NCI-H2196 (cell line): Measurements from ENCODE around the gene CLSTN2.

ENCODE experiments used
- DNase-seq: peaks from one replicate; lab custom pipeline; 2025; ENCODE audit not compliant: unreplicated experiment; lab: John Stamatoyannopoulos, UW

CLSTN2 gene

GRCh38 chr3:140004271-140004670 is 69.3 kb downstream of the CLSTN2 start:
- no peak for DNase-seq

DNA sequence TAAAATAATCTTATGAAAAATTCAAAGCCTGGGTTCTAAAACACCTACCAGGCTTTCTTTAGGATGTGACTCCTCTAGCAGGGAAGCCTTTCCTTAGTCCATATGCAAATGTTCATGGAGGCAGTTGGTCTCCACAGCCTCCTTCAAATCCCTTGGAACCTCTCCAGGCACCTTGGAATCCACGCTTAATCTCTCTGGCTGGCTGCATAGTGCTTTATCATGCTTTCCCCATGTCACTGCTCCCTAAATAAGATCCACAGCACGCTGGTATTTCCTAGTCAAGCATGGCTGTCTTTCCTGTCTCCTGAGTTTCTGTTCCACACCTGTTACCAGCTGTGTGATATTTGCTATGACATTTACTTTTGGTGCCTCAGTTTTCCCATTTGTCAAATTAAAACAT is 71.3 kb downstream of the CLSTN2 start:
- no peak for DNase-seq

DNA sequence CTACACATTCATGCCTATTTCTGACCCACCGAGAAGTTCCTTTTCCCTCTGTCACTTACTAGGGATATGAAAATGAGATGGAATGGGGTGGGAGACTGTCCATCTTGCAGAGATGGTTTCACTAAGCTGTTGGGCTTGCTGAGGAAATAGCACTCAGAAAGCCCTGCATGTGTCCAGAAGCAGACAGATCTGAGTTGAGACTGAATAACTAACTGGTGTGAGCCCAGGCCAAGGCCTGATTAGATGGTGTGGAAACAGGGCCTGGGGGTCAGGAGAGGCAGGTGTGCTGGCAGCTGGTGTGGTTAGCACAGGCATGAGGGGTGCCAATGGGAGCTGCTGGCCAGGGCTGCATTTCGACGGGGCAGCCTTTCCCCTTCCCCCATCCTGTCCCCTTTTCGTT is 72.1 kb downstream of the CLSTN2 start:
- DNase-seq = no peak

GRCh38 chr3:140007911-140008869 is 73.2 kb downstream of the CLSTN2 start:
- DNase-seq = no peak

- DNase-seq = no peak
These were observed 75.4 kb downstream of the CLSTN2 start for GRCh38 chr3:140010391-140010790.

DNA sequence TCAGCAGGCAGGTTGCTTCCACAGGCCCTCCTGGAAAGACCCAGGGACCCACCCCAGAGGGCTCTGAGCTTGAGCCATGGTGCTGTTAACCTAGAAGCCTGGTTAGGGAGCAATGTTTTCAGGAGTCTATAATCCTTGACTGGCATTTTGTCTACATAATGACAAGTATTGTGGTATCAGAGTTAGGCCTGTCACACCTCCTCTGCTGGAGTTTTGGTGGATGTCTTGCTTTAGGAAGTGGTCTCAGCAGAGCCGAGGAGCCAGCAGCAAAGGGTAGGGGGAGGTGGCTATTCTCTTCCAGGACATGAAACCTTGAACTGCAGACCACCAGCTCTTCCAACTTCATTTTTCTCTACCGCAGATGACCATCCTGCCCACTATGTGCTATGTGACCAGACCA is 76.1 kb downstream of the CLSTN2 start:
- no peak for DNase-seq

DNA sequence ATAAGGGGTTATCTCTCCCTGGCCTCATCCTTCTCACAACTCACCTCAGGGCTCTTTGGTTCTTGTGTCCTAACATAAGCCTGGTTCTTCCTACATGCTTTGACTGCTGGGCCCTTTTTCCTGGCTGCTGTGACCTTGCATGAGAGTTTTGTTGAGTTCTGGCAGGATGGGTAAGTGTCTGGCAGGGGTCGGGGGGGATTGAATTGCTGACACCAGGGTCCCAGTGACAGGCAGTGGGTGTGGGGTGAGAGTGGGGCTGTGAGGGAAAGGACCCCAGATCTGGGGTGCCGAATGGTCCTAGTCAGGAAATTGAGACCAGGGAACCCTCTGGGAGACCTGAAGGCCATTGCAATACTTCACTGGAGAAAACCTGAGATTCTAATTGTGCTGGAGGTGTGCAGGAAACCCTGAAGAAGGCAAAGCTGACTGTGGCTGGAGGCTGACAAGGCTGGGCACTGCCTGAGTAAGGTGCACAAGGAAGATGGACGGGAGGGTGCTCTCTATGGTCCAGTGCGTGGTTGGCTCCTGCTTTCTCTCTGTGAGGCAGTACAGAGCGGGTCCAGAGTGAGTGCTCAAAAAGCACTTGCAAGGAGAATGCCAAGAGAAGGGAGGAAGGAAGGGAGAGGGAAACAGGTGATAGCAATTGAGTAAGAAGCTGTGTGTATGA is 76.8 kb downstream of the CLSTN2 start:
- no peak for DNase-seq

GRCh38 chr3:140013220-140013619 is 78.2 kb downstream of the CLSTN2 start:
- no peak for DNase-seq

- no peak for DNase-seq
These were observed 80.0 kb downstream of the CLSTN2 start for GRCh38 chr3:140014831-140015495.

DNA sequence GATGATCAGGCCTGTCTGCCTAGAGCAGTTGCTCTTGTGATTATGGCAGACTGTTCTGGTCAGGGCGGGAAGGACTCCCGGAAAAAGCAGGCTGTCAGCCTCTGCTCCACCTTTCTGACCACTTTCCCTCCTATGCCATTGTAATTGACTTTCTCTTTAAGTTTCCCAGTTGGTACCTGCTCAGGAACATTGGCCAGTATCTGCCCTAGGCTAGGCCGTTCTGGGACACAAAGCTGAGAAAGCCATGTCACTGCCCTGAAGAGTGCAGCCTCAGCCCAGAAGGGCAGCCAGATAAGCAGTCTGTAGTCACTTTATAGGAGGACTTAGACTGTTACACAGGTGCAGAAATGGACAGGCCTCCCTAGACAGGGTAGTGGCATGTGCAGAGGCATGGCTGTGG is 80.8 kb downstream of the CLSTN2 start:
- no peak for DNase-seq

- no peak for DNase-seq
These were observed 83.6 kb downstream of the CLSTN2 start for GRCh38 chr3:140018556-140018955.

DNA sequence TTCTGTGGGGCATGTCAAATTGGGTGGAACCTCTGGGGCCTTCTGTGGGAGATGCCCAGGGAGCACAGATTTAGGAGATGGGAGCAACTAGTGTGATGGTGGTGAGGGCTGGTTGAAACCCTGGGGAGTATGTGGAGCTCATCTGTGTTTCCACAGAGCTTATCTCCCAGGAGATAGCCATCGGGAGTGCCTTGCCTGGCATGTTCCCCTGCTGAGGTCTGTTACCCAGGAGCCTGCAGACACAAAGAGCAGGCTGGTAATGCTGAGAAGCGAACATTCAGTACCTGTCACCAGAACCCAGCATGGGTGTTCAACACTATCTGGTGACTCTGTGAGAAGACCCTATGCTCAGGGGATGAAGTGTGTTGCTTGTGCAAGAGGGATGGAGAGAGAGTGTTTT is 85.0 kb downstream of the CLSTN2 start:
- no peak for DNase-seq

- no peak for DNase-seq
These were observed 85.6 kb downstream of the CLSTN2 start for GRCh38 chr3:140020541-140020940.

DNA sequence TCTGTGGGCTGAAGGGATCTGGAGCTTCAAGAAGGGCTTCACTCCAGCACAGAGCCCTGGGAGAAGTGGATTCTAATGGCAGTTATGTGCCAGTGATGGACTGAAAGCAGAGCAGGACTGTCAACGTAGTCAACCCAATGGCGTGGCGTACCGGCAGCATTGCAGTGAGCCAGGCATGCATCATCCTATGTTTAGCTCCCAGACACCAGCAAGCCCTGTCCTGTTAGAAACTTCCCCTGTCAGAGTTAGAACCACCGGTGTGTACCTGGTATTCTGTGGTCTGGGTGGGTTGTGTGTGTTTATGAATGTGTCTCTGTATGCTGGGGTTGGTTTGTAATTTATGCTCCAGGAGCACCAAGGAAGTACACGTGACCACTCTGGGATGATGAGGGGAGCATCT is 86.3 kb downstream of the CLSTN2 start:
- DNase-seq = no peak

DNA sequence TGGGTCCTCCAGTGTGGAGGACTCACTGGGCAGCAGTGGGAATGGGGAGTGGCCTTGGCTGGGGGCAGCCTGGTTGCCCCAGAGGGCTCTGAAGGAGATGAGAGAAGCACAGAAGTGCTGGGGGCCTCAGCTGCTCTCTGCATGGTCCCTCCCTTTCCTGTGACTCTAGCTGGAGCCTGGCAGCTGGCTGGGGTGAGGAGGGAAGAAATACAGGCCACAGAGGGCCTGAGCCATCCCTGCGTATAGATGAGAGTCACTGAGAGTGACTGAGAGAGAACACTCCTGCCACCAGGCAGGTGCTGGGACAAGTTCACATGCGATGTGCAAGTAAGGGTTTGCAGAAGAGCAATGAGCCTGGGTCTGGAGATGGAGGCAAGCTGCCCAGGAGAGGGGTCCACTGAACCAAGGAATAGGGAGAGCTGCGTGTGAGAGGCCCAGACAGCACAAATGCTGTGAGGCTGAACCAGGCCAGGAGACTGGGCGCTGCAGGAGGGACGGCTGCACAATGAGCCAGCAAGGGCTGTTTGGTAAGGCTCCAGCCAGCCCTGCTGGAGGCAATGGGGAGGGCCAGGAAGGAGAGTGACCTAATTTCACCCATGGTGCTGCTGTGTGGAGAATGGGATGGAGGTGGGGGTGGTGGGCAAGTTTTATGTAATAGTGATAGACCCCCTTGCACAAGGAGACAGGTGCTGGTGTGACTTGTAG is 87.2 kb downstream of the CLSTN2 start:
- DNase-seq = no peak

DNA sequence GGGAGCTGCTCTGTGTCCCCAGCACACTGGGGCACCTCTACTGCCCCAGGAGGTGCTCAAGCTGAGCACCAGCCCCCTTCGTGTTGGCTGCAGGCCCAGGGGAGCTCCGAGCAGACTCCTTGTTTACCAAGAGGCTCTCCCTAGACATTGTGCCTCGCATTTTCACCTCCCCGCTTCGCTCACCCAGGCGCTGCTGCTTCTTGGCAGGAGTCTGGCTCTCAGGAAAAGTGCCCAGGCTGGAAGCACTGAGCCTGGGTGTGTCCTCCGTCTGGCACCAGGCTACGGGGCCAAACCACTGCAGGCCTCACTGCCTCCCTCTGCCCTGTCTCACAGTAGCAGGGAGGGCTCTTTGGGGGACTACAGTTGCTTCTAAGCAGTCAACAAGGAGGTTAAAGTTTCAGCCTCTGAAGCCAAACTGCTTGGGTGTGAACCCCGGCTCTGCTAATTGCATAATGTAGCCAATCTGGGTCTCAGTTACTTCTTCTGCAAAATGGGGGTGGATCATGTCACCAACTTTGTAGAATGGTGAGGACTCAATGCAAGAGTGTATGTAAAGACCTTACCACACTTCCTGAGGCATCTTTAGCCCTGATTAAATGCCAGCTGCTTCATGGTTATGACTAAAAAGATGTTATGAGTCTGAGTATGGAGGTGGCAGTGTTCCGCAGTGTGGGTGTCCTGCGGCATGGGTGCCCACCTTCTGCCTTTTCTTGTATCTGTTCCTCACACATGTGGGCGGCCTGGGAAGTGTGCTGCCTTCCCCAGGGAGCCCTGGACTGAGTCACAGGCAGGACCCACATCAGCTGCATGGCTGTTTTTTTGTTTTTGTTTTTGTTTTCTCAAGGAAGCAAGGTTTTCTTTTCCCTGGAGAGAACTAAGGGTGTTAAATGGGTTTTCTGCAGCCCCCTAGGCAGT is 88.9 kb downstream of the CLSTN2 start:
- DNase-seq = no peak

- no peak for DNase-seq
These were observed 96.2 kb downstream of the CLSTN2 start for GRCh38 chr3:140031170-140031569.

DNA sequence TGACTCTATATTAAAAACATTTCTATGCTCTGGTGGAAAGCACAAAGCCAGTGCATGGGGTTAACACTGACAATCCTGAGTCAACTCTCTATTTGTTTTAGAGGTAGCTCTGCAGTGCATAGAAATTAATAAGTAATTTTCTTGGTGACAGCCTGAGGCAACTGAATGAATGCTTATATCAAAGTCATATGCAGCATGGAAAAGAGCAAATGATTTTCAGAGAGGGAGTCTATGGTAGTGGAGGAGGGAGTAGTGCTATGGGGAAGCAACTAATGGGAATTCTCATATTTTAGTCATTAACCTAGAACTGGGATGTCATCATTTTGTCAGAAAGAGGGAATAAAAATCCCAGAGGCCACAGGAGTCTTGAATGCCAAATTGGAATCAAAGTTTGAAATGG is 99.1 kb downstream of the CLSTN2 start:
- no peak for DNase-seq

GRCh38 chr3:140035871-140036270 is 100.9 kb downstream of the CLSTN2 start:
- no peak for DNase-seq

DNA sequence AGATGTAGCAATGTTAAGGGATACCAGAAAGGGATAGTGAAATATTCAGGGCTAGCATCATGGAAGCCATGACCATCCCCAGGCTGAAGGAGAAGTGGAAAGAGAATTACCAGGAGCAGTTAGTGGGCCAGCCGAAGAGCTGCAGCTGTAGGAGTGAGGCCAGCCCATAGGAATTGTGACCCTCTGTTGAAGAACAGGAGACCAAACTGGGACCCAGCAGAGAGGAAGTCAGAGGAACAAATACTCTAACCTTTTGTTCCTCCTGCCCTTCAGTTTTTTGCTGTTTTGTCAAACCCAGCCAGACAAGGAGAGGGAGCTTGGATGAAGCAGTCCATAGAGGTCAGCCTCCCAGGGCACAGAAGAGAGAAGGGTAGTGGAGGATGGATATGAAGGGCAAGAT is 115.4 kb downstream of the CLSTN2 start:
- DNase-seq = no peak
